Neural progenitor cell (in vitro differentiated cells): Measurements from ENCODE around the gene GABRA5. TPM values are rescaled to one million over a fixed set of nuclear protein-coding genes. Genes with fewer than 3 reads are reported as not detected.

ENCODE experiments used
- DNase-seq: peaks from one replicate; pipeline ENCODE4 v3.0.0-alpha.2; 2016; ENCODE audit warnings: low spot score
- H2AFZ ChIP-seq: fragments of 200-600 bp; sonication (generic); replicated peaks from 2 replicates; pipeline ENCODE4 v1.6.1; 2016; ENCODE audit warnings: antibody characterized with exemption
- H3F3A ChIP-seq: fragments of 200-600 bp; sonication (generic); 2 replicates; pipeline ENCODE4 v1.6.1; 2016; ENCODE audit warnings: antibody characterized with exemption, low read depth
- H3K27ac ChIP-seq: fragments of 200-600 bp; sonication (generic); 2 replicates; pipeline ENCODE4 v1.5.1; 2016; ENCODE audit warnings: mild to moderate bottlenecking
- H3K27me3 ChIP-seq: fragments of 200-600 bp; sonication (generic); 2 replicates; pipeline ENCODE4 v1.6.1; 2016; ENCODE audit warnings: mild to moderate bottlenecking, moderate library complexity
- H3K36me3 ChIP-seq: fragments of 200-600 bp; sonication (generic); 2 replicates; pipeline ENCODE4 v1.5.1; 2016
- H3K4me1 ChIP-seq: fragments of 200-600 bp; sonication (generic); 2 replicates; pipeline ENCODE4 v1.6.1; 2016; ENCODE audit warnings: mixed run types
- H3K4me2 ChIP-seq: fragments of 200-600 bp; sonication (generic); 2 replicates; pipeline ENCODE4 v1.6.1; 2016
- H3K4me3 ChIP-seq: fragments of 200-600 bp; sonication (generic); 2 replicates; pipeline ENCODE4 v1.5.1; 2016
- H3K79me2 ChIP-seq: fragments of 200-600 bp; sonication (generic); 2 replicates; pipeline ENCODE4 v1.6.1; 2016; ENCODE audit warnings: low read depth
- H3K9ac ChIP-seq: fragments of 200-600 bp; sonication (generic); 2 replicates; pipeline ENCODE4 v1.6.1; 2016
- H3K9me3 ChIP-seq: fragments of 200-600 bp; sonication (generic); 2 replicates; pipeline ENCODE4 v1.5.1; 2016; ENCODE audit warnings: low read depth
- H4K20me1 ChIP-seq: fragments of 200-600 bp; sonication (generic); 2 replicates; pipeline ENCODE4 v1.6.1; 2016; ENCODE audit warnings: low read depth
- H3K27ac Mint-ChIP-seq: 3 replicates; pipeline ENCODE4 v1.8.0; 2021; ENCODE audit warnings: mixed read lengths
- H3K27me3 Mint-ChIP-seq: 2 replicates; pipeline ENCODE4 v1.8.0; 2022; ENCODE audit warnings: low read depth, mild to moderate bottlenecking, inconsistent platforms, moderate library complexity, mixed read lengths; ENCODE audit not compliant: insufficient read depth
- H3K36me3 Mint-ChIP-seq: 3 replicates; pipeline ENCODE4 v1.8.0; 2021; ENCODE audit warnings: mixed read lengths
- H3K4me1 Mint-ChIP-seq: 3 replicates; pipeline ENCODE4 v1.8.0; 2021; ENCODE audit warnings: mixed read lengths
- H3K4me3 Mint-ChIP-seq: 3 replicates; pipeline ENCODE4 v1.8.0; 2021; ENCODE audit warnings: mild to moderate bottlenecking, moderate library complexity, mixed read lengths
- H3K9me3 Mint-ChIP-seq: 3 replicates; pipeline ENCODE4 v1.8.0; 2020; ENCODE audit warnings: mixed read lengths
- CTCF ChIP-seq: fragments of 200-600 bp; sonication (generic); IDR thresholded peaks from 2 replicates; pipeline ENCODE4 v1.5.1; 2017; ENCODE audit warnings: antibody characterized with exemption, mild to moderate bottlenecking
- EZH2 ChIP-seq: fragments of 200-600 bp; sonication (generic); IDR thresholded peaks from 2 replicates; pipeline ENCODE4 v1.6.1; 2017; ENCODE audit warnings: antibody characterized with exemption, mild to moderate bottlenecking, moderate library complexity
- EZH2phosphoT487 ChIP-seq: fragments of 200-600 bp; sonication (generic); IDR thresholded peaks from 2 replicates; pipeline ENCODE4 v1.6.1; 2017; ENCODE audit warnings: antibody characterized with exemption
- total RNA-seq: library from RNA; depleted of rRNA; stranded (reverse); fragments of >200 nt; gene quantifications from 2 replicates; pipeline ENCODE4 v1.2.3, GENCODE V29; 2015; ENCODE audit warnings: low replicate concordance

The GABRA5 gene
- total RNA-seq, 1 donor from 2014 or later = 3.0 TPM

GRCh38 chr15:26899658-26900057, 32.8 kb downstream of the GABRA5 start:
- Mint-ChIP-seq H3K27me3 (no peaks in the 10 kb centered on the region), H3K4me1 (no peaks in the 10 kb centered on the region), H3K9me3 (peaks cover 28% of the 10 kb centered on the region), H3K36me3 (no peaks in the 10 kb centered on the region), H3K4me3 (no peak overlapping the region), H3K27ac (no peak overlapping the region)
- H3F3A ChIP-seq = no peaks in the 10 kb centered on the region
- no peaks in the 10 kb centered on the region for H4K20me1 ChIP-seq
- DNase-seq = no peak
- no peak overlapping the region for H3K9ac ChIP-seq
- H3K4me1 ChIP-seq = no peaks in the 10 kb centered on the region
- H3K27ac ChIP-seq = no peak overlapping the region
- TF ChIP-seq EZH2 (no peak), EZH2phosphoT487 (no peak), CTCF (no peak)
- H3K36me3 ChIP-seq = no peaks in the 10 kb centered on the region
- no peak overlapping the region for H2AFZ ChIP-seq
- no peak overlapping the region for H3K4me2 ChIP-seq
- H3K79me2 ChIP-seq = no peaks in the 10 kb centered on the region
- H3K27me3 ChIP-seq = no peaks in the 10 kb centered on the region
- H3K9me3 ChIP-seq = no peaks in the 10 kb centered on the region
- H3K4me3 ChIP-seq = no peak overlapping the region

DNA sequence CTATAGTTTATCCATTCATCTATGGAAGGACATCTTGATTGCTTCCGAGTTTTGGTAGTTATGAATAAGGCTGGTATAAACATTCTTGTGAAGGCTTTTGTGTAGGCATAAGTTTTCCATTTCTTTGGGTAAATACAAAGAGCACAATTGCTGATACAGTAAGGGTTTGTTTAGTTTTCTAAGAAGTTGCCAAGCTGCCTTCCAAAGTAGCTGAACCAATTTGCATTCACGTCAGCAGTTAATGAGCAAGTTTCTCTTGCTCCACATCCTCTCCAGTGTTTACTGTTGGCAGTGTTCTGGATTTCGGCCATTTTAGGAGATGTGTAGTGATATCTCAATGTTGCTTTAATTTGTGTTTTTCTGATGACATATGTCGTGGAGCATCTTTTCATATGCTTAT, 34.2 kb downstream of the GABRA5 start:
- Histone ChIP-seq H3F3A (no peaks in the 10 kb centered on the region), H3K9ac (no peak overlapping the region), H3K27ac (no peak overlapping the region), H3K4me1 (no peaks in the 10 kb centered on the region), H3K79me2 (no peaks in the 10 kb centered on the region), H3K4me2 (no peak overlapping the region), H2AFZ (no peak overlapping the region), H3K27me3 (no peaks in the 10 kb centered on the region), H3K4me3 (no peak overlapping the region), H4K20me1 (no peaks in the 10 kb centered on the region), H3K9me3 (no peaks in the 10 kb centered on the region), H3K36me3 (no peaks in the 10 kb centered on the region)
- peaks cover 34% of the 10 kb centered on the region for H3K9me3 Mint-ChIP-seq
- H3K27ac Mint-ChIP-seq = no peak overlapping the region
- no peak for DNase-seq
- TF ChIP-seq EZH2 (no peak), CTCF (no peak), EZH2phosphoT487 (no peak)
- no peaks in the 10 kb centered on the region for H3K4me1 Mint-ChIP-seq
- no peaks in the 10 kb centered on the region for H3K36me3 Mint-ChIP-seq
- H3K4me3 Mint-ChIP-seq = no peak overlapping the region
- H3K27me3 Mint-ChIP-seq = no peaks in the 10 kb centered on the region

- Mint-ChIP-seq H3K27ac (no peak overlapping the region), H3K9me3 (peaks cover 14% of the 10 kb centered on the region), H3K27me3 (peaks cover 5% of the 10 kb centered on the region), H3K36me3 (no peaks in the 10 kb centered on the region), H3K4me3 (no peak overlapping the region), H3K4me1 (peaks cover 4% of the 10 kb centered on the region)
- H3K79me2 ChIP-seq = no peaks in the 10 kb centered on the region
- no peaks in the 10 kb centered on the region for H3F3A ChIP-seq
- H3K27me3 ChIP-seq = no peaks in the 10 kb centered on the region
- no peaks in the 10 kb centered on the region for H4K20me1 ChIP-seq
- H3K27ac ChIP-seq = no peak overlapping the region
- no peaks in the 10 kb centered on the region for H3K36me3 ChIP-seq
- no peak for DNase-seq
- H3K4me2 ChIP-seq = no peak overlapping the region
- TF ChIP-seq CTCF (no peak), EZH2phosphoT487 (no peak), EZH2 (no peak)
- no peaks in the 10 kb centered on the region for H3K4me1 ChIP-seq
- no peaks in the 10 kb centered on the region for H3K9me3 ChIP-seq
- H3K9ac ChIP-seq = no peak overlapping the region
- H3K4me3 ChIP-seq = no peak overlapping the region
- H2AFZ ChIP-seq = no peak overlapping the region
Observed at GRCh38 chr15:26910715-26911114, 43.9 kb downstream of the GABRA5 start.

- no peaks in the 10 kb centered on the region for H3K36me3 Mint-ChIP-seq
- TF ChIP-seq EZH2 (no peak), CTCF (no peak), EZH2phosphoT487 (no peak)
- H3K9ac ChIP-seq = no peak overlapping the region
Observed at GRCh38 chr15:26921433-26921832, 54.6 kb downstream of the GABRA5 start.

More at GRCh38 chr15:26921433-26921832, 54.6 kb downstream of the GABRA5 start:
- H4K20me1 ChIP-seq = no peaks in the 10 kb centered on the region
- H3K27ac ChIP-seq = no peak overlapping the region
- no peaks in the 10 kb centered on the region for H3K79me2 ChIP-seq
- H3K36me3 ChIP-seq = peaks cover 7% of the 10 kb centered on the region
- H2AFZ ChIP-seq = no peak overlapping the region
- DNase-seq = no peak
- H3K27me3 ChIP-seq = no peaks in the 10 kb centered on the region
- H3K4me1 ChIP-seq = no peaks in the 10 kb centered on the region
- H3K4me2 ChIP-seq = no peak overlapping the region
- Mint-ChIP-seq H3K9me3 (peaks cover 14% of the 10 kb centered on the region), H3K27ac (no peak overlapping the region), H3K4me3 (no peak overlapping the region), H3K4me1 (no peaks in the 10 kb centered on the region), H3K27me3 (no peaks in the 10 kb centered on the region)
- H3K4me3 ChIP-seq = no peak overlapping the region
- no peaks in the 10 kb centered on the region for H3F3A ChIP-seq
- H3K9me3 ChIP-seq = peaks cover 6% of the 10 kb centered on the region
